Measurements from ENCODE around the gene ACVR1C. TPM values are rescaled to one million over a fixed set of nuclear protein-coding genes. Genes with fewer than 3 reads are reported as not detected.

ACVR1C gene
- total RNA-seq, 1 experiment from 2014 or later: 1.2 TPM

- H3K9ac ChIP-seq (ENCODE audit: low read length): no peak overlapping the region
- no peak for ATAC-seq
Measured at GRCh38 chr2:157476953-157477709, 151.5 kb downstream of the ACVR1C start.

More at GRCh38 chr2:157476953-157477709, 151.5 kb downstream of the ACVR1C start:
- no peak for DNase-seq (ENCODE audit: low read depth, low spot score)
- H3K9me3 ChIP-seq (ENCODE audit: control insufficient read depth in 1 of 2, insufficient read depth in 1 of 2, low read depth in 1 of 2, low read length in 2 of 2): no peaks in the 10 kb centered on the region
- ChIA-PET POLR2A (no interaction called here), RAD21 (ENCODE audit: low non-redundant PET in 1 of 2, low total read pairs in 2 of 2, uncharacterized antibody in 2 of 2, unreplicated experiment in 2 of 2) (no interaction called here), CTCF (no interaction called here)
- no peaks in the 10 kb centered on the region for H3K27me3 ChIP-seq (ENCODE audit: insufficient read depth, low read length)
- H3K4me3 ChIP-seq (replicated peaks in 1 of 2; ENCODE audit: low read depth in 1 of 2, low read length in 2 of 2): no peak overlapping the region
- H3K36me3 ChIP-seq (ENCODE audit: control insufficient read depth in 1 of 2, insufficient read depth in 2 of 2, low read length in 2 of 2): no peaks in the 10 kb centered on the region
- H3K4me1 ChIP-seq (ENCODE audit: control insufficient read depth in 1 of 2, insufficient read depth in 2 of 2, low read length in 2 of 2): no peaks in the 10 kb centered on the region
- BruUV-seq (replicated peaks): no TSS peak
- no peak overlapping the region for H3K27ac ChIP-seq (ENCODE audit: low read depth, low read length)
- intact Hi-C loops (cut with micrococcal nuclease): no loop called here
- H3K9me2 ChIP-seq (ENCODE audit: insufficient read depth): no peaks in the 10 kb centered on the region
- TF ChIP-seq SP1 (IDR thresholded peaks at IDR 0.05; ENCODE audit: low read depth) (no peak), EZH2phosphoT487 (IDR thresholded peaks at IDR 0.05; ENCODE audit: borderline replicate concordance) (no peak), POLR2A (IDR thresholded peaks at IDR 0.05; ENCODE audit: borderline replicate concordance, extremely low read depth, insufficient read depth, insufficient read length) (no peak), ATF3 (IDR thresholded peaks at IDR 0.05) (no peak), MAX (IDR thresholded peaks at IDR 0.05) (no peak), ELF1 (IDR thresholded peaks at IDR 0.05; ENCODE audit: borderline replicate concordance, low read depth) (no peak), RAD21 (IDR thresholded peaks at IDR 0.05; ENCODE audit: low read depth) (no peak), FOSL1 (IDR thresholded peaks at IDR 0.05; ENCODE audit: low read depth) (no peak), CBX3 (IDR thresholded peaks at IDR 0.05; ENCODE audit: low read depth) (no peak), YY1 (IDR thresholded peaks at IDR 0.05; ENCODE audit: extremely low read depth, insufficient replicate concordance, low read depth, low read length) (no peak), CTCF (IDR thresholded peaks at IDR 0.05 in 2 of 3, conservative IDR thresholded peaks at IDR 0.05 in 1 of 3; ENCODE audit: borderline replicate concordance in 1 of 3, insufficient read depth in 1 of 3, low read depth in 2 of 3, low read length in 2 of 3) (no peak), SRF (IDR thresholded peaks at IDR 0.05; ENCODE audit: low read depth) (no peak), EGR1 (IDR thresholded peaks at IDR 0.05; ENCODE audit: low read depth) (no peak), JUND (IDR thresholded peaks at IDR 0.05) (no peak), ZFX (IDR thresholded peaks at IDR 0.05) (no peak), EZH2 (IDR thresholded peaks at IDR 0.05) (no peak), ZBTB33 (IDR thresholded peaks at IDR 0.05; ENCODE audit: extremely low read depth, insufficient replicate concordance, low read length) (no peak)
- H4K20me1 ChIP-seq (ENCODE audit: insufficient read depth): no peaks in the 10 kb centered on the region
- H3K4me2 ChIP-seq (ENCODE audit: low read length): no peak overlapping the region
- H3K79me2 ChIP-seq (ENCODE audit: insufficient read depth, low read length): no peaks in the 10 kb centered on the region
- H2AFZ ChIP-seq (ENCODE audit: low read depth, low read length, poor library complexity, severe bottlenecking): no peak overlapping the region
